Myometrial cell (primary cell): ENCODE results near the gene C4orf50. TPM values are rescaled to one million over a fixed set of nuclear protein-coding genes. Genes with fewer than 3 reads are reported as not detected.

ENCODE experiments used
- total RNA-seq: library from RNA; depleted of rRNA; stranded (reverse); fragments of >200 nt; gene quantifications from 2 replicates; pipeline ENCODE4 v1.2.3, GENCODE V29; 2015

Gene C4orf50
- not detected in 2 replicates for total RNA-seq

GRCh38 chr4:6018331-6018730 lies at the start of gene C4orf50:
Gene C4orf50 (minus strand): TSS chr4:6018431.

GRCh38 chr4:5893004-5893580 lies 125.1 kb downstream of the C4orf50 start, which contains the start of gene CRMP1:
Gene CRMP1 (minus strand): TSS chr4:5893086. CDS start chr4:5892969, 117 bp downstream.

Other genes starting within 250 kb of the C4orf50 start
- 0.18 and 0.58 TPM in 2 replicates for gene CRMP1, start 125.3 kb downstream of the C4orf50 start, total RNA-seq
- not detected in 2 replicates for gene JAKMIP1, start 182.1 kb upstream of the C4orf50 start, total RNA-seq